Epithelial cell of esophagus (primary cell): ENCODE results near the gene DMPK.

ENCODE experiments used
- DNase-seq: peaks from one replicate; pipeline ENCODE4 v3.0.0; 2010; ENCODE audit warnings: low read depth
- H3K4me3 ChIP-seq: 2 replicates; pipeline ENCODE4 v1.5.1; 2011; ENCODE audit warnings: mild to moderate bottlenecking, low read length, control low read depth
- CTCF ChIP-seq: IDR thresholded peaks from 2 replicates; pipeline ENCODE4 v1.5.1; 2011; ENCODE audit warnings: low read depth, mild to moderate bottlenecking, low read length, control low read depth, inconsistent platforms; ENCODE audit not compliant: insufficient read depth; ENCODE audit errors: missing control alignments

The DMPK gene

DNA sequence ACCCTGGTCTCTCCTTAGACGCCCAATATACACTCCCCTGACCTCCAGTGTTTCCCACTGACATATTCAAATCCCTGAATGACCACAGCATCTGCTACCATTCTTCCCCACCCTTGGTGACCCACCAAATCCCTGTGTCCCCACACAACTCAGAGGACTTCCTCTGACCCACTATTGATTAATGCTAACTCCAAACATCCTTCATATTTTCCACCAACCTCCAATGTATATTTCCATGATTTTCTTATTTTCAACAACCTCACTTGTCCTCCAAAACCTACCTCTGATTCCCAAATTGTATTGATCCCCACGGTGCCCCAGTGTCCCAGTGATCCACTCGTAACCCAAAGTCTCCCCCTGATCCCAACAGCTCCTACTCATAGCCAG is 10.9 kb upstream of the DMPK start:
- DNase-seq = no peak
- H3K4me3 ChIP-seq = no peak overlapping the region
- TF ChIP-seq CTCF = no peak

DNA sequence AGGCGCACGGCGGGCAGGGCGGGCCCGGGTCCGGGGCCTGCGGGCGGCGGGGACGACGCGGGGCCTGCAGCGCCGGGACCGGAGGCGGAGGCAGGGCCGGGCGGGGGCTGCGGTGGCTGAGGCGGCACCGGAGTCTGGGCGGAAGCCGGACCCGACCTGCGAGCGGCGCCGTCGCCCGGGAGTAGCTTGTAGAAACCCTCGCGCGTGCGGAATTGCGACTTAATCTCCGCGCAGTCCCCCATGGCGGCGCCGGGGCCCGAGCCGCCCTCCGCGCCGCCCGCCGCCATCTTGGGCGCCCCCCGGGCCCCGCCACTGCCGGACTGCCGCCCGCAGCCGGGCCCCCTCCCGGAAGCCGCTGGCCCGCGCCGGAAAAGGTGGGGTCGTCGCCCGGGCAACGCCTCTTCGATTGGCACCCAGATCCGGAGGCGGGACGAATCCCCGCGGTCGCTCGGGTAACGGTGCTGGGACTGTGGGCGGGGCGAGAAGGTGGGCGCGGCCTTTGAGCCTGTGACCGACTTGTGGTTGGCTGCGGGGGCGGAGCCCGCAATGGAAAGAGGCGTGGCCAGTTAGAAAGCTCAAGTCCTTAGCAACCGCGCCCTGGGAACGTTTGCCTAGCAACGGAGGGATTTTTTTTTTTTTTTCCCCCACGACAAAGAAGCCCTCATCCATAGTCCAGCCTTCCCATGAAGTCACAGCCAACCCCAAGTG is 10.3 kb upstream of the DMPK start, which contains the start of gene DMWD:
TSS of gene DMWD (minus strand) at position 376 of the 708 bp plus-strand sequence. CDS start at position 287, 89 bp downstream.
- peak; percentile 98 for DNase-seq
- peak within 1 kb of the TSS; percentile 79 for H3K4me3 ChIP-seq
- TF ChIP-seq CTCF = no peak

DNA sequence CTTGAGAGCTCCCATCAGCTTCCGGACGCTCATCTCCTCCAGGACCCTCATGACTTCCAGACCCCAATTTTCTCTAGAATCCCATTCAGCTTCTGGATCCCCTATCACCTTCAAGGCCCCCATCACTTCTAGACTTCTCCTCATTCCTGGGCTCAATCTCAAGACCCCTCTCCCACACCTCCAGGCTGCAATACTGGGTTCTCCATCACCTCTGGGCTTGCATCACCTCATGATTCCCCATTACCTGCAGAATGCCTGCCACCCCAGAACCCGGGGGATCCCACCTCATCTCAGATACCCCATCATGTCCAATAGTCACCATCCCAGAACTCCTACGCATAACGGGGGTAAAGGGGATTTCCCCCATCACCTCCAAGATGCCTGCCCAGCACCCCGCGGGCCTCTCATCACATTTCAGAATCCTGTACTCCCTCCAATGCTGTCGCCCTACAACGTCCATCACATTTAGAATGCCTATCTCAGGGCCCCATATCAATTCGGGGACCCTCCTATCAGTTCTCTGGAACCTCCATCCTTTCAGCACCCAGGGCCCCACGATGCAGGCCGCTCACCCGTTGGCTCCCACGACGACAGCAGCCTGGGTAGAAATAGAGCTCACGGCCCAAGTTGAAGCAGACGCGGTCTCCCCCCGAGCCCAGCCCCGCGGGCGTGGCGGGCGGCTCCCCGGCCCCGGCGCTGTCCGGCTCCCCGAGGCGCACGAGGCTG is 9.6 kb upstream of the DMPK start:
- peak overlapping the region; percentile 79 for H3K4me3 ChIP-seq
- TF ChIP-seq CTCF = no peak
- DNase-seq = no peak

- TF ChIP-seq CTCF = no peak
- DNase-seq = no peak
- H3K4me3 ChIP-seq = no peak overlapping the region
These were observed 8.7 kb upstream of the DMPK start for GRCh38 chr19:45790942-45791341.

DNA sequence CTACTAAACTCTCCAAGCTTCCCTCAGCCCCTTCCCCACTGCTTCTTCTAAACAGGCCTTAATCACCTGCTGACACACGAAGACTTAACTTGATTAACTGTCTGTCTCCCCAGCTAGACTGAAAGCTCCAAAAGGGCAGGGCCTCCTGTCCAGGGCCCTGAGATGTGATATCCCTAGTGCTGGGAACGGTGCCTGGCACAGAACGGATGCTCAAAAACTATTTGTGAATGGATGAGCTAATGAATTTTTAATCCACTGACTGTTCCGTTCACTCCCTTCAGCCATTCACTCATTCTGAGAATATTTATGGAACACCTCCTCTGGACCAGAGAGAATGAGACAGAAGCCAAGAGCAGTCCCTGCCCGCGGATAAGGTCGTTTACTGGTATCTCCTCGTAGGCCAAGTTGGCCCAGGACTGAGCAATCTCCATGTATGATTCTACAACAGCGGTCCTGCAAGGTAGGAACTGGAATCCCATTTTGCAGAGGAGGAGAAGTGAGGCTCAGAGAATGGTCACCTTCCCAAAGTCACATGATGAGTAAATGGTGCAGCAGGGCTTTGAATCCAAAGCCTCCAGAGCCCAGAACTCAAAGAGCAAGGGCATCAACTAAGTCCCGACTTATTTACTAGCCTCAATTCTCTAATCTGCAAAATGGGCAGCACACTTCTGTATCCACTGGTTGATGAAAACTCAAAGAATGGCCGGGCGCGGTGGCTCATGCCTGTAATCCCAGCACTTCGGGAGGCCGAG is 6.9 kb upstream of the DMPK start:
- DNase-seq = no peak
- no peak for TF ChIP-seq CTCF
- H3K4me3 ChIP-seq = no peak overlapping the region

DNA sequence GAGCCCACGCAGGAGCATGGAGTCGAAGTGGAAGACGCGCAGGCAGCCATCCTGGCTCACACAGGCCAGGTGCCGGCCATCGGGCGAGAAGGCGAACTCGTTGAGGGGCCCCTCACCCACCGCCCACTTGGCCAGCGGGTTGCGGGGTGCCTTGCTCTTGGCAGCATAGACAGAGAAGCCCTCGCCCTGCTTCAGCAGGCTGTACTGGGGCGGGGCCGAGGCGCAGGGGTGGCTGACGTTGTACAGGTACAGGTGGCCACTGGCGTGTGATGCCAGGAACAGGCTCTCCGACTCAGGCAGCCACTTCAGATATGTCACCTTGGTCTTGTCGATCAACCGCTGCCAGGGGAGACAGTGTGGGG is 4.2 kb upstream of the DMPK start:
- TF ChIP-seq CTCF = no peak
- H3K4me3 ChIP-seq = no peak overlapping the region
- no peak for DNase-seq
